GM12875 (cell line): ENCODE results near the gene SLC16A8.

Source experiments
- H3K4me3 ChIP-seq: one replicate; pipeline ENCODE4 v1.5.1; 2011; ENCODE audit warnings: low read depth, low read length, control low read depth
- TF ChIP-seq, protein P1 (sequence below): IDR thresholded peaks from 2 replicates; pipeline ENCODE4 v1.5.1; 2011; ENCODE audit warnings: low read depth, mild to moderate bottlenecking, control low read depth, inconsistent platforms, low read length, moderate library complexity, borderline replicate concordance; ENCODE audit not compliant: insufficient read depth

Gene SLC16A8, protein sequence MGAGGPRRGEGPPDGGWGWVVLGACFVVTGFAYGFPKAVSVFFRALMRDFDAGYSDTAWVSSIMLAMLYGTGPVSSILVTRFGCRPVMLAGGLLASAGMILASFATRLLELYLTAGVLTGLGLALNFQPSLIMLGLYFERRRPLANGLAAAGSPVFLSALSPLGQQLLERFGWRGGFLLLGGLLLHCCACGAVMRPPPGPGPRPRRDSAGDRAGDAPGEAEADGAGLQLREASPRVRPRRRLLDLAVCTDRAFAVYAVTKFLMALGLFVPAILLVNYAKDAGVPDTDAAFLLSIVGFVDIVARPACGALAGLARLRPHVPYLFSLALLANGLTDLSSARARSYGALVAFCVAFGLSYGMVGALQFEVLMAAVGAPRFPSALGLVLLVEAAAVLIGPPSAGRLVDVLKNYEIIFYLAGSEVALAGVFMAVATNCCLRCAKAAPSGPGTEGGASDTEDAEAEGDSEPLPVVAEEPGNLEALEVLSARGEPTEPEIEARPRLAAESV

GRCh38 chr22:38083931-38084631, at the start of gene SLC16A8:
SLC16A8 (minus strand) TSS chr22:38084184; CDS start chr22:38082873, 1,311 bp downstream.
- H3K4me3 ChIP-seq: no peak within 1 kb of the TSS

GRCh38 chr22:38133331-38133730, 49.3 kb upstream of the SLC16A8 start:
- no peak overlapping the region for H3K4me3 ChIP-seq
- TF ChIP-seq, protein P1, sequence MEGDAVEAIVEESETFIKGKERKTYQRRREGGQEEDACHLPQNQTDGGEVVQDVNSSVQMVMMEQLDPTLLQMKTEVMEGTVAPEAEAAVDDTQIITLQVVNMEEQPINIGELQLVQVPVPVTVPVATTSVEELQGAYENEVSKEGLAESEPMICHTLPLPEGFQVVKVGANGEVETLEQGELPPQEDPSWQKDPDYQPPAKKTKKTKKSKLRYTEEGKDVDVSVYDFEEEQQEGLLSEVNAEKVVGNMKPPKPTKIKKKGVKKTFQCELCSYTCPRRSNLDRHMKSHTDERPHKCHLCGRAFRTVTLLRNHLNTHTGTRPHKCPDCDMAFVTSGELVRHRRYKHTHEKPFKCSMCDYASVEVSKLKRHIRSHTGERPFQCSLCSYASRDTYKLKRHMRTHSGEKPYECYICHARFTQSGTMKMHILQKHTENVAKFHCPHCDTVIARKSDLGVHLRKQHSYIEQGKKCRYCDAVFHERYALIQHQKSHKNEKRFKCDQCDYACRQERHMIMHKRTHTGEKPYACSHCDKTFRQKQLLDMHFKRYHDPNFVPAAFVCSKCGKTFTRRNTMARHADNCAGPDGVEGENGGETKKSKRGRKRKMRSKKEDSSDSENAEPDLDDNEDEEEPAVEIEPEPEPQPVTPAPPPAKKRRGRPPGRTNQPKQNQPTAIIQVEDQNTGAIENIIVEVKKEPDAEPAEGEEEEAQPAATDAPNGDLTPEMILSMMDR: no peak

More at GRCh38 chr22:38083931-38084631, at the start of gene SLC16A8:
- TF ChIP-seq, protein P1: no peak

DNA sequence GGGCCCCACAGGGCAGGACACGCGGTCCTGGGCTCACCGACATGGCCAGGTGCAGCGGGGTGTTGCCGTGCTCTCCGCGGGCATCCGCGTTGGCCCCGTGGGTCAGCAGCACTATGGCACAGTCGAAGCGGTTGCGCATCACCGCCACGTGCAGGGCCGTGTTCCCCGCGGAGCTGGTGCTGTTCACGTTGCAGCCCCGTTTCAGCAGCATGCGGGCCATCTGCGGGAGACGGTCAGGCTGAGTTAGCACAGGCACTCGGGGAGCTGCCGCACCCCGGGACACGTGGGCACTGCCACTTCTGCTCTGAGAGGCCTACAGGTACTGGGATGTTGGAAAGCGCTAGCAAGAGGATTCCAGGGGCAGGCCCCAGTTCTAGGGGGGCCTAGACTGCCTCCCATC, 48.8 kb upstream of the SLC16A8 start:
- TF ChIP-seq, protein P1: no peak
- no peak overlapping the region for H3K4me3 ChIP-seq

DNA sequence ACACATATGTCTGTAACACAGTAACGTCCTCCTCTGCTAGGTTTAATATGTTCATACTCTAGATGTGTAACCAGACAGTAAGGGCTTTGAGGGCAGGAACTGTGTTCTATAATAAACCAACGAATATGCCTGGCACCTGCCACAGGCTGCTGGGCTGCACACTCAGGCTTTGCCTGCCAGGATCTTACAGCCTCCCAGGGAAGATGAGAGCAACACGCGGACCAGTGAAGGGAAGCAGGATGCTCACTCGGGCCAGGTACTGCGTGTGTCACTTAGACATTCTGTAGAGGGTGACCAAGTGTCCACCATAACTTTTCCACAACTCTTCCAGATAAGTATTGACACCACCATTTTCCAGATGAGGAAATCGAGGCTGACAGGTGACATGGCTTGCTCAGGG, 48.2 kb upstream of the SLC16A8 start:
- TF ChIP-seq, protein P1: no peak
- no peak overlapping the region for H3K4me3 ChIP-seq

DNA sequence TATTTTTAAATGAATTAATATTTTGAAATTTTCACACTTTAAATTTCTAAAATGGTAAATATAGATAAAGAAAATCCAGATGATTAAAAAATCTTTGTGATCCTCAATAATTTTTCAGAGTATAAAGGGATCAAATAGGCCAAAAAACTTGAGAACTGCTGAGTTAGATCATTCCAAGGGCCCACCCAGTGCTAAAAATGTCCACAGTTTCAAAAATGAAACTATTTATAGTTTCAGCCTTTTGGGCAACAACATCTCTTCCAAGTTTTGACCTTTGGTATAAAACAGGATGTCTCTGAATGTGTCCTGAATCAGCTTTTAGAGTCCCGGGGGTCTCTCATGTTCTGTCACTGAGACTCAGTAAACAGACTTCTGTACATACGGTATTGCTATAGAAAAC, 47.4 kb upstream of the SLC16A8 start:
- H3K4me3 ChIP-seq: no peak overlapping the region
- TF ChIP-seq, protein P1: no peak

GRCh38 chr22:38129856-38130255, 45.9 kb upstream of the SLC16A8 start:
- TF ChIP-seq, protein P1: no peak
- H3K4me3 ChIP-seq: no peak overlapping the region
